ENCODE results near the gene BSN.

DNA sequence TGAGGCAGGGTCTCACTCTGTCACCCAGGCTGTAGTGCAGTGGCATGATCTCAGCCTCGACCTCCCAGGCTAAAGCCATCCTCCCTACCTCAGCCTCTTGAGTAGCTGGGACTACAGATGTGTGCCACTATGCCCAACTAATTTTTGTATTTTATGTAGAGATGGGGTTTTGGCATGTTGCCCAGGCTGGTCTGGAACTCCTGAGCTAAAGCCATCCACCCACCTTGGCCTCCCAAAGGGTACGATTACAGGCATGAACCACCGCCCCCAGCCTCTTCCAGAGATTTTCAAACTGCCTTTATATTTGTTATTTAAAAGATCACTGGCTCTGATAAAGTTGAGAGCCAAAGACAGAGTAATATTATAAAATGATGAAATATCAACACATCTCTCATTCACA is 37.3 kb downstream of the BSN start:
- no peak for TF ChIP-seq POLR2AphosphoS5 (IDR thresholded peaks at IDR 0.05; ENCODE audit: low read depth, low read length)
- no peak for TF ChIP-seq POLR2A (IDR thresholded peaks at IDR 0.05; ENCODE audit: low read depth, low read length)
- no peak for TF ChIP-seq TAF1 (IDR thresholded peaks at IDR 0.05; ENCODE audit: low read depth, low read length)
- TF ChIP-seq SPI1 (IDR thresholded peaks at IDR 0.05; ENCODE audit: low read depth, low read length): no peak
- TF ChIP-seq POU2F2 (IDR thresholded peaks at IDR 0.05; ENCODE audit: low read depth, low read length): no peak

All from GM12891 (cell line).